Glutamatergic neuron (in vitro differentiated cells): ENCODE results near the gene C1QB. TPM values are rescaled to one million over a fixed set of nuclear protein-coding genes. Genes with fewer than 3 reads are reported as not detected.

Experiments
- DNase-seq: peaks from one replicate; pipeline ENCODE4 v3.0.0; 2022
- H3K27ac Mint-ChIP-seq: one replicate; pipeline ENCODE4 v1.8.0; 2020; ENCODE audit warnings: mild to moderate bottlenecking, mixed read lengths, inconsistent platforms; ENCODE audit not compliant: unreplicated experiment
- H3K27me3 Mint-ChIP-seq: one replicate; pipeline ENCODE4 v1.8.0; 2020; ENCODE audit warnings: mild to moderate bottlenecking, moderate library complexity, mixed read lengths, inconsistent platforms; ENCODE audit not compliant: unreplicated experiment
- H3K36me3 Mint-ChIP-seq: one replicate; pipeline ENCODE4 v1.8.0; 2020; ENCODE audit warnings: mild to moderate bottlenecking, mixed read lengths, inconsistent platforms; ENCODE audit not compliant: unreplicated experiment
- H3K4me1 Mint-ChIP-seq: one replicate; pipeline ENCODE4 v1.8.0; 2020; ENCODE audit warnings: mild to moderate bottlenecking, low read depth, mixed read lengths, inconsistent platforms; ENCODE audit not compliant: unreplicated experiment
- H3K4me3 Mint-ChIP-seq: one replicate; pipeline ENCODE4 v1.8.0; 2020; ENCODE audit warnings: mild to moderate bottlenecking, mixed read lengths, inconsistent platforms; ENCODE audit not compliant: unreplicated experiment
- H3K9me3 Mint-ChIP-seq: one replicate; pipeline ENCODE4 v1.8.0; 2020; ENCODE audit warnings: mild to moderate bottlenecking, moderate library complexity, mixed read lengths, inconsistent platforms; ENCODE audit not compliant: unreplicated experiment
- CTCF ChIP-seq: fragments of 200-600 bp; sonication (generic); IDR thresholded peaks from one replicate; pipeline ENCODE4 v1.5.0; 2021; ENCODE audit not compliant: partially characterized antibody, unreplicated experiment
- total RNA-seq: library from RNA; stranded (reverse); fragmentation: NEBNext Ultra II Directional; extraction: Animal tissue kit (Norgen Biotek cat#: 25700); gene quantifications from one replicate; pipeline ENCODE4 v1.2.1, GENCODE V29; 2021; ENCODE audit not compliant: unreplicated experiment

Gene C1QB
- total RNA-seq, 1 donor from 2014 or later = not detected

GRCh38 chr1:22629886-22630285, 23.1 kb upstream of the C1QB start:
- Mint-ChIP-seq H3K4me1 (peaks cover 15% of the 10 kb centered on the region), H3K9me3 (peaks cover 3% of the 10 kb centered on the region), H3K36me3 (no peaks in the 10 kb centered on the region), H3K27me3 (peaks cover 4% of the 10 kb centered on the region), H3K27ac (no peak overlapping the region), H3K4me3 (no peak overlapping the region)
- no peak for DNase-seq
- no peak for TF ChIP-seq CTCF

- H3K9me3 Mint-ChIP-seq = peaks cover 3% of the 10 kb centered on the region
- peaks cover 14% of the 10 kb centered on the region for H3K4me1 Mint-ChIP-seq
- H3K27ac Mint-ChIP-seq = no peak overlapping the region
- no peak overlapping the region for H3K4me3 Mint-ChIP-seq
- peaks cover 3% of the 10 kb centered on the region for H3K27me3 Mint-ChIP-seq
- H3K36me3 Mint-ChIP-seq = peaks cover 4% of the 10 kb centered on the region
- DNase-seq = no peak
- TF ChIP-seq CTCF = no peak
Measured at GRCh38 chr1:22633697-22634463, 19.2 kb upstream of the C1QB start.

- no peak for TF ChIP-seq CTCF
- DNase-seq = no peak
- Mint-ChIP-seq H3K4me3 (no peak overlapping the region), H3K9me3 (peaks cover 2% of the 10 kb centered on the region), H3K4me1 (peaks cover 7% of the 10 kb centered on the region), H3K36me3 (peaks cover 4% of the 10 kb centered on the region), H3K27ac (no peak overlapping the region), H3K27me3 (peaks cover 6% of the 10 kb centered on the region)
Measured at GRCh38 chr1:22635436-22635835, 17.6 kb upstream of the C1QB start.

- H3K4me1 Mint-ChIP-seq = peaks cover 11% of the 10 kb centered on the region
Measured at GRCh38 chr1:22636353-22636752, 16.7 kb upstream of the C1QB start, which contains the start of gene C1QA. TSS of gene C1QA (plus strand) at chr1:22636628. CDS start at chr1:22637617, 989 bp downstream.

More at GRCh38 chr1:22636353-22636752, 16.7 kb upstream of the C1QB start, which contains the start of gene C1QA:
- H3K4me3 Mint-ChIP-seq = no peak within 1 kb of the TSS
- peaks cover 4% of the 10 kb centered on the region for H3K36me3 Mint-ChIP-seq
- peaks cover 2% of the 10 kb centered on the region for H3K9me3 Mint-ChIP-seq
- H3K27me3 Mint-ChIP-seq = peaks cover 10% of the 10 kb centered on the region
- no peak within 1 kb of the TSS for H3K27ac Mint-ChIP-seq
- TF ChIP-seq CTCF = no peak
- no peak for DNase-seq
